WERI-Rb-1 (cell line): ENCODE measurements around the gene NPLOC4.
A peak's percentile ranks its signal among the peaks of the same experiment; 100 is the strongest.

ENCODE experiments used
- DNase-seq: peaks from one replicate; pipeline ENCODE4 v3.0.0-alpha.2; 2020
- H3K27ac ChIP-seq: fragments of 250-450 bp; sonication (Bioruptor Pico); 2 replicates; pipeline ENCODE4 v1.5.1; 2020; ENCODE audit warnings: mild to moderate bottlenecking, moderate library complexity
- H3K27me3 ChIP-seq: fragments of 250-450 bp; sonication (Bioruptor Pico); 2 replicates; pipeline ENCODE4 v1.5.1; 2021; ENCODE audit warnings: mild to moderate bottlenecking, low read depth, moderate library complexity; ENCODE audit not compliant: insufficient read depth, severe bottlenecking
- H3K36me3 ChIP-seq: fragments of 250-450 bp; sonication (Bioruptor Pico); 2 replicates; pipeline ENCODE4 v1.5.1; 2020; ENCODE audit warnings: mild to moderate bottlenecking, moderate library complexity
- H3K4me3 ChIP-seq: 2 replicates; pipeline ENCODE4 v1.5.1; 2011; ENCODE audit warnings: low read depth, mild to moderate bottlenecking, control low read depth, low read length
- H3K9me3 ChIP-seq: fragments of 250-450 bp; sonication (Bioruptor Pico); 2 replicates; pipeline ENCODE4 v1.5.1; 2021; ENCODE audit warnings: mild to moderate bottlenecking, moderate library complexity; ENCODE audit not compliant: severe bottlenecking
- TF ChIP-seq, protein P1 (sequence below): IDR thresholded peaks from 2 replicates; pipeline ENCODE4 v1.5.1; 2011; ENCODE audit warnings: low read depth, mild to moderate bottlenecking, control low read depth, inconsistent platforms, low read length

Gene NPLOC4

DNA sequence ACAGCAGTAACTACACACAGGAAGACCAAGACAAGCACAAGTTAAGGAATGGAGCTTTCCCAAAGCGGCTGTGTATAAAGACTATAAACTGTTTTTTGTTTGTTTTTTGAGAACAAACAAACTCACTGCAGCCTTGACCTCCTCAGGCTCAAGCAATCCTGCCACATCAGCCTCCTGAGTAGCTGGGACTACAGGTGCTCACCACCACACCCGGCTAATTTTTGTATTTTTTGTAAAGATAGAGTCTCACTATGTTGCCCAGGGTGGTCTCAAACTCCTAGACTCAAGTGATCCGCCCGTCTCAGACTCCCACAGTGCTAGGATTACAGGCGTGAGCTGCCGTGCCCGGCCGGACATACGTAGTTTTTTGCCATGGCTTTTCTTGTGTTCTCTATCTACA is 23.5 kb upstream of the NPLOC4 start:
- Histone ChIP-seq H3K27me3 (no peaks in the 10 kb centered on the region), H3K36me3 (peaks cover 13% of the 10 kb centered on the region), H3K9me3 (no peaks in the 10 kb centered on the region), H3K4me3 (no peak overlapping the region), H3K27ac (no peak overlapping the region)
- TF ChIP-seq, protein P1, sequence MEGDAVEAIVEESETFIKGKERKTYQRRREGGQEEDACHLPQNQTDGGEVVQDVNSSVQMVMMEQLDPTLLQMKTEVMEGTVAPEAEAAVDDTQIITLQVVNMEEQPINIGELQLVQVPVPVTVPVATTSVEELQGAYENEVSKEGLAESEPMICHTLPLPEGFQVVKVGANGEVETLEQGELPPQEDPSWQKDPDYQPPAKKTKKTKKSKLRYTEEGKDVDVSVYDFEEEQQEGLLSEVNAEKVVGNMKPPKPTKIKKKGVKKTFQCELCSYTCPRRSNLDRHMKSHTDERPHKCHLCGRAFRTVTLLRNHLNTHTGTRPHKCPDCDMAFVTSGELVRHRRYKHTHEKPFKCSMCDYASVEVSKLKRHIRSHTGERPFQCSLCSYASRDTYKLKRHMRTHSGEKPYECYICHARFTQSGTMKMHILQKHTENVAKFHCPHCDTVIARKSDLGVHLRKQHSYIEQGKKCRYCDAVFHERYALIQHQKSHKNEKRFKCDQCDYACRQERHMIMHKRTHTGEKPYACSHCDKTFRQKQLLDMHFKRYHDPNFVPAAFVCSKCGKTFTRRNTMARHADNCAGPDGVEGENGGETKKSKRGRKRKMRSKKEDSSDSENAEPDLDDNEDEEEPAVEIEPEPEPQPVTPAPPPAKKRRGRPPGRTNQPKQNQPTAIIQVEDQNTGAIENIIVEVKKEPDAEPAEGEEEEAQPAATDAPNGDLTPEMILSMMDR = no peak
- no peak for DNase-seq

DNA sequence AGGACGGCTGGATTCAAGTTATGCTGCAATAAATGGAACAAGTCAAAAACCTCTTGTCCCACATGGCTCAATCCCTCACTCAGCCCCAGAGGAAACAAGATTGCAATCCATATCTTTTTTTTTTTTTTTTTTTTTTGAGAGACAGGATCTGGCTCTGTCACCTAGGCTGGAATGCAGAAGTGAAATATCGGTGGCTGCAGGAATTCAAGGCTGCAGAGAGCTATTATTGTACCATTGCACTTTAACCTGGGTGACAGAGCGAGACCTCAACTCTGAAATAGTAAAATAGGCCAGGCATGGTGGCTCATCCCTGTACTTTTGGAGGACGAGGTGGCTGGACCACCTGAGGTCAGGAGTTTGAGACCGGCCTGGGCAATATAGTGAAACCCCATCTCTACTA is 22.1 kb upstream of the NPLOC4 start:
- TF ChIP-seq, protein P1 = no peak
- no peak overlapping the region for H3K27ac ChIP-seq
- DNase-seq = no peak
- no peaks in the 10 kb centered on the region for H3K27me3 ChIP-seq
- H3K4me3 ChIP-seq = no peak overlapping the region
- no peaks in the 10 kb centered on the region for H3K9me3 ChIP-seq
- no peaks in the 10 kb centered on the region; the same call in 1 of the 2 replicates for H3K36me3 ChIP-seq

DNA sequence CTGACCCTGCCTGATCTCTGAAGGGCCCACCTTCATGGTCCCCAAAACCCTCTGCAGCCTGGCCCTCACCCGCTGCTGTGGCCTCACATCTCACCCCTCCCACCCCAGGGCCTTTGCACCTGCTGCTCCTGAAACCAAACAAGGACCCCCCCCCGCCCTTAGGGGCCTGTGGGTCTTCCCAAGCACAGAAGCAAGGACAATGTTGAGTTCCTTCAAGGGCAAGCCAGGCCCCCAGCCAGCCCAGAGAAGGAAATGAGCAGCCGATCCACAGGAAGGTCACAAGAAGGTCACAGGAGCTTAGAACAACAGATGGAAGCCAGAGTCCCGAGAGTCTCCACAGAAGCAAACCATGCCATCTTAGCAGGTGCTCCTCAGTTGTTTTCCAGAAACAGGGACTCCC is 19.9 kb upstream of the NPLOC4 start:
- TF ChIP-seq, protein P1 = no peak
- no peaks in the 10 kb centered on the region for H3K27me3 ChIP-seq
- peak; percentile 83 for DNase-seq
- peak overlapping the region; percentile 84 for H3K27ac ChIP-seq
- no peak overlapping the region for H3K4me3 ChIP-seq
- no peaks in the 10 kb centered on the region for H3K36me3 ChIP-seq
- H3K9me3 ChIP-seq = no peaks in the 10 kb centered on the region

DNA sequence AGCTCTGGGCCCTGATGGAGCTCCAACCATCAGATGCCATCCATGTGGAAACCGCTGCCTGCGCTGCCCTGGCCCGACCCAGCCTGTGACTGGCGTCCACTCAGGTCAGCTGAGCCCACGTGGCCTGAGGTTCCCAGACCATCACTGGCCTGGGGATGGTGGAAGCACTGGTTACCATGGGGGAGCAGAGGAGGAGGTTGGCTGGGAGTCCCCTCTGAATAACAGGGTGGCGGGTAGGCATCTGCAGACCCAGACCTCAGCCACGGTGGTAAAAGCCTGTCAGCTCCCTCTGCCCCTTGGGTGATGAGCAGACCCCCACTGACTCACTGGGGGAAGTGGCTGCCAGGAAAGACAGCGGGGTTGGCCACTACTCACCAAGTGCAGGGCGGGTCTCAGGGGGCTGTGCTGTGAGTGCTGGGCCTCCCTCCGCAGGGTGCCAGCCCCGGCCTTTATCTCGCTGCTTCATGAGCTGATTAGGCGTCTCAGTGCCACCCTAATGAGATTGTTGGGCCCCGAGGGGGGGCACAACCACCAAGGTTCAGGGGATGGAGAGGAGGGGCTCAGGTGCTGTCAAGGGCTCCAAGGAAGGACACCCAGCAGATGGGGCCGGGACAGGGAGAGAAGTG is 19.3 kb upstream of the NPLOC4 start, which contains the start of gene PDE6G:
PDE6G (minus strand) TSS at position 425 of the 626 bp plus-strand sequence. CDS start 3,237 bp downstream, outside the sequence.
- peak; percentile 82 for DNase-seq
- H3K27me3 ChIP-seq = no peaks in the 10 kb centered on the region
- peak within 1 kb of the TSS; percentile 84 for H3K27ac ChIP-seq
- H3K9me3 ChIP-seq = no peaks in the 10 kb centered on the region
- H3K36me3 ChIP-seq = no peaks in the 10 kb centered on the region
- TF ChIP-seq, protein P1 = no peak
- H3K4me3 ChIP-seq = no peak within 1 kb of the TSS

DNA sequence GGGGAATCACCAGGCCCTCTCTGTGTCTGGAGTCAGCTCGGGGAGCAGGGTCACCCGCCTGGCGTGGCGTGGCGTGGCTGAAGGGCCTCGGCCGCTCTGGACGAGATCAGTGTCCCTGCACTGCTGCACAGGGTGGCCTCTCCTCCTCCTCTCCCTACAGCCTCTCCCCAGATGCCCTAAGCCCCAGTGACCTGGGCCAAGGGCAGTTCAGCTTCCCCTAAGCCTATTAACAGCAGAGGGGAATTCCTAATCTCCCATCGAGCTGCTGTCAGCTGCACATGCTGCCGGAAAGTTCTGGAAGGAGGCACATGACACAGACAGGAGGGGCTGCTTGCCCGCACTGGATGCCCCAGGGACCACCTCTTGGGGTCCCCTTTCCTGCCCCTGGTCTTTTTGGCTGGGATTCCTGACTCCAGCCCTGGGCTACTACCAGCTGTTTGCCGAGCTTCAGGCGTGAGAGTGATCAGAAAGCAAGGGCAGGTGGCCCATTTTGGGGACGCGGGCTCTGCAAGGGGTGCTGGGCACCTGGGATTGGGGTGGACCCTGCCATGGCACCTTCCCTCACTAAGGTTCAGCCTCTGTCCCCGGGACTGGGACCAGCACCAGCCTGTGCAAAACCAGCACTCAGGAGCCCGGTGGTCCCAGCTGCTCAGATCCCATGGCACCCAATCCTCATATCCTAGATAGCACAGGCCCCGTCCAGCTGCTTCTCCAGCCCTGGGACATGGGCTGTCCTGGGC is 18.6 kb upstream of the NPLOC4 start:
- no peak overlapping the region for H3K4me3 ChIP-seq
- no peaks in the 10 kb centered on the region for H3K36me3 ChIP-seq

More for the DNA sequence above, 18.6 kb upstream of the NPLOC4 start:
- Histone ChIP-seq H3K27me3 (no peaks in the 10 kb centered on the region), H3K9me3 (no peaks in the 10 kb centered on the region), H3K27ac (peak overlapping the region; percentile 84)
- TF ChIP-seq, protein P1 = no peak
- peak; percentile 95 for DNase-seq
